Omental fat pad (tissue), 4 donors: ENCODE results near the gene CLASP1. TPM values are rescaled to one million over a fixed set of nuclear protein-coding genes. Genes with fewer than 3 reads are reported as not detected.

ENCODE experiments used
- ATAC-seq: fragments of 150-250 bp; one replicate; pipeline ENCODE4 v1.9.1; 2016; ENCODE audit warnings: mild to moderate bottlenecking, moderate library complexity; ENCODE audit not compliant: low FRiP score
- DNase-seq: peaks from one replicate; pipeline ENCODE4 v3.0.0-alpha.2; 2019; ENCODE audit warnings: low spot score
- CTCF ChIP-seq, 3 donors: fragments of 450-650 bp; IDR thresholded peaks; one replicate each; pipeline ENCODE4 v1.5.1; 2016 to 2017; ENCODE audit warnings: antibody characterized with exemption in 3 of 3, mild to moderate bottlenecking in 3 of 3, moderate library complexity in 2 of 3
- total RNA-seq, 4 donors: library from RNA; depleted of rRNA; stranded (reverse); fragments of >200 nt; gene quantifications; one replicate each; pipeline ENCODE4 v1.1.0, GENCODE V29; 2016

Gene CLASP1
- total RNA-seq, 4 donors from 2014 or later = 56.2 to 114 (median 64.5) TPM

- DNase-seq (no peak), ATAC-seq (no peak)
- TF ChIP-seq CTCF (IDR thresholded peaks at IDR 0.05) = no peak
Observed at GRCh38 chr2:121476684-121477083, 172.6 kb downstream of the CLASP1 start.

- no peak for DNase-seq
- no peak for TF ChIP-seq CTCF (IDR thresholded peaks at IDR 0.05)
- ATAC-seq = no peak
Observed at GRCh38 chr2:121475811-121476571, 173.3 kb downstream of the CLASP1 start.

GRCh38 chr2:121473512-121473911 is 175.8 kb downstream of the CLASP1 start:
- DNase-seq (no peak), ATAC-seq (no peak)
- TF ChIP-seq CTCF (IDR thresholded peaks at IDR 0.05) = no peak

- no peak for ATAC-seq
- TF ChIP-seq CTCF (IDR thresholded peaks at IDR 0.05) = no peak
- no peak for DNase-seq
Observed at GRCh38 chr2:121472470-121472993, 176.7 kb downstream of the CLASP1 start.

- no peak for ATAC-seq
- no peak for DNase-seq
- TF ChIP-seq CTCF (IDR thresholded peaks at IDR 0.05) = no peak
Observed at GRCh38 chr2:121471532-121472469, 177.5 kb downstream of the CLASP1 start.

GRCh38 chr2:121470917-121471316 is 178.3 kb downstream of the CLASP1 start:
- TF ChIP-seq CTCF (IDR thresholded peaks at IDR 0.05) = no peak
- no peak for ATAC-seq

More at GRCh38 chr2:121470917-121471316, 178.3 kb downstream of the CLASP1 start:
- DNase-seq = no peak
